CD4-positive, alpha-beta T cell treated with Interleukin-4 for 1 hour (primary cell): ENCODE data around the gene PPP1R3C.

Source experiments
- DNase-seq, 2 donors: peaks; one replicate each; pipeline ENCODE4 v3.0.0-alpha.2; 2020 to 2022

PPP1R3C gene

DNA sequence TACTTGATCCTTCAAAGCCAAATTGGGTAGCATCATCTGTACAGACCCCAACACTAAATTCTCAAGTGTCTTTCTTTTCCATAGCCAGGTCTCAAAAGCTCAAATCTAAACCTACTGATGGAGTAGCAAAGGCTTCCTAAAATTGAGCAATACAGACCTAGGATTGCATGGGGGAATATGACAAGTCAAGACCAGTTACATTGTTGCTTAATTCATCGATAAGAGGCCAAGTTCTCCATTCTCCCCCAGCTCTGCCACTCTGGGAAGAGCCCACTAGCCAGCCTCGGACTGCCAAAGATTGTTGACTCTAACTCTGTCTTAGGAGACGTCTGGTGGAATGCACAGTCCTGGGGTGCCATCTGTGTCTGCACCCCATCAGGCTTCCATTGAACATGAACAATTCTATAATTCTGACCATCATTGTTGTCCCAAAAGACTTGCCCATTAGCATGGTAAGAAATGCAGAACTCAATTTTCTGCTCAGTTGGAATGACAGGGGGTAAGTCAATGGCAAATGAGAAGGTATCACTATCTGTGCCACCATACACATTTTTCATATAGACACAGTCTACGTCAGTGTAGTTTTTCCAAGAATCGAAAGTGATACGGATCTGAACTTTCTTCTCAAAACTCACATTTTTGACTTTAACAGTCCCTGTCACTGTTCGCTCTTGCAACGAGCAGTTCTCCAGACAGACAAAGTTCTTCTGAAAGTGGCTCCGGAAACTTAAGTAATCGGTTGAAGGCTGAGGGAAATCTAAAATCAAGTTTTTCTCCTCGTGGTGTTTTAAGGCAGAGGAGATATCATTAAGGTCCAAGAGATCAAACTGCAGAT lies 2.9 kb downstream of the PPP1R3C start:
- DNase-seq: no peak

DNA sequence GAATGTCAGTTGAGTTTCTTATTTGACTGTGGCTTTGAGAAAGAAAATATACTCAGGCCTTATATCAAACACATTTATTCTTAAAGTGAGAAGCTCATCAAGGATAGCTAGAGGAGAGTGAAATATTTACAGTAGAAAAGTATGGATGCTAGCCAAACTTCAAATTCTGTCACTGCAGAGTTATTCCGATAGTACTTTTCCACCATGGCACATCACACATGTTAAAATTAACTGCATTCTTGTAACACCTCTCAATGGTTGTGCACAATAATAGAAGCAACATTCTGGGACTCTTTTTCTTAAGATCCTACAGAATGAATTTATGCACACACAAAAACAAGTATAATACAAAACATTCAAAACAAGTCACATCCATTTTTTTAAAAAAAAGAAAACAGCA lies 4.5 kb downstream of the PPP1R3C start:
- no peak for DNase-seq

DNA sequence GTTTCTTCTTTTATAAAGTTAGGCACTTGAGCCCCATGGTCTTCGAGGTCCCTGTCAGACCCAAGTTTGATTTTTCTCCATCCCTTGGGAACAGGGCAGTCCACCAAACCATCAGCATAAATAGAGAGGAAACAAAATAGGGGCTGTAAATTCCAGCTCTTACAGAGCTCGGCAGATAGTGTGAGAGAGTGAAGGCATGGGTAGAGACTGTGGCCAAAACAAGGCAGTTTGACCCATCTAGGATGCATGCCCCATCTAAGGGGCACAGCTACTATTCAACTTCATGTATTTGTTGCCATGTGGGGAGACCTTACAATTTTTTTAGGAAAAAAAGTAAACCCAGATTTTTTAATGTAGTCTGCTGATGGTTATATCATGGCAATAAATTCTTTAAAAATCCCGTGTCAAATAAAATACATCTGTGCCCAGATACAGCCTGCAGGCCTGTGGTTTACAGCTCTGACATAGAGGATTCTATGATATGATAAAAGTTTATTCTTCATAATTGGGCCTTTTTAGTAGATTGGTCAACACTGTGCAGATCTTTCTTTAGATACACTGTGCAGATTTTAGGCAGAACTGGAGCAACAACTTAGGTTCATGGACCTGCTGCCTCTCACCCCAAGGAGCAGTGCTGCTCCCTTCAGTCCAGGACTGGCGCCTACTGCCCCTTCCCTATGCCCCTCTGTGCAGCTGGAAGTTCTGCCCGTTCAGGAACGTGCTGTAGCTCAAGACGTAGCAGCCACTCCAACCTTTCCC lies 5.3 kb downstream of the PPP1R3C start:
- DNase-seq: no peak

DNA sequence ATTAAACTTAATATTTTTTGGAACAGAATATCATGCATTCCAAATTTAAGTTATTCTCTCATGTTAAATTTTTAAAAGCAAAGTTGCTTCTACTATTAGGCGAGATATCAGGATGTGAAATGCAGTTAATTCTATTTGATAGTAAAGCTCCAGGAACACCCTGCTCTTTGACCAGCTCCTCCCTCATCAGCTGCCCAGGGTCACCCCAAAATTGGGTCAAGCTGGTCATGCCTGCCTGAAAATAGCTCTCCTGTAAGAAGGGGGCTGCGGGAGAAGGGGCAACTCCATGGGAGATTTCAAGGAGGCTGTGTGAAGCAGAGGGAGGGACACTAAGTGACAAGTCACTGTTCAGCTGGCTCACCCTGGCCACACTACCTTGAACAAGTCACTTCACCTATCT lies 5.9 kb downstream of the PPP1R3C start:
- no peak for DNase-seq

DNA sequence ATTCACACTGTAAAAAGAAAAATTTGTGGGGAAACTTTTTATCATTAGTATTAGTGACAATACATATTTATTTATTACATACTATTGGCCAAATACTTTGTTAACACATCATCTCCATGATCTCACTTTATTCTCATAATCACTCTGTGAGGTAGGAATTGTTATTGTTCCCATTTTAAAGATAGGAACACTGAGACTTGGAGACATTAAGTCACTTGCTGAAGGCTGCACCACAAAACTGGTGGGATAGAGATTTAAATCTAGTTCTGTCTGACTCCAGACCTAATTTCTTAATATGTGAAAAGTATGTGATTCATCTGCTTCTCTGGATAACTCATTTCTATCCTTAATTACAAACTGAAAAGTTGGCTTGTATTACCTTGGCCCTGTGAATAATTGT lies 8.2 kb downstream of the PPP1R3C start:
- no peak for DNase-seq

DNA sequence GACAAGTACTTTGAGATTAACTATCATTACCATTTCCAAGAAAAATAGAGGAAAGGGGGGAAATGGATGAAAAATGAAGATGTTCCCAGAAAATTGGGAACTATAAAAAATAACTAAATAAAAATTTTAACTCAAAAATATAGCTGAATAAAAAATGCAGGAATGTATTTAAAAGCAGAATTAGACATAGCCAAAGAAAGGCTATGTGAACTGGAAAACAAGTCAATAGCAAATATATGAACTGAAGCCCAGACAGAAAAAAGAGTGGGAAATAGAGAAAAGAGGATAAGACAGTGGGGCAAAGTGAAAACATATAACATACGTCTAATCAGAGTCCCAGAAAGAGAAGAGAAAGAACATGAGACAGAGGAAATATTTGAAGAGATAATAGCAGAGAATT lies 10.3 kb downstream of the PPP1R3C start:
- DNase-seq: no peak

DNA sequence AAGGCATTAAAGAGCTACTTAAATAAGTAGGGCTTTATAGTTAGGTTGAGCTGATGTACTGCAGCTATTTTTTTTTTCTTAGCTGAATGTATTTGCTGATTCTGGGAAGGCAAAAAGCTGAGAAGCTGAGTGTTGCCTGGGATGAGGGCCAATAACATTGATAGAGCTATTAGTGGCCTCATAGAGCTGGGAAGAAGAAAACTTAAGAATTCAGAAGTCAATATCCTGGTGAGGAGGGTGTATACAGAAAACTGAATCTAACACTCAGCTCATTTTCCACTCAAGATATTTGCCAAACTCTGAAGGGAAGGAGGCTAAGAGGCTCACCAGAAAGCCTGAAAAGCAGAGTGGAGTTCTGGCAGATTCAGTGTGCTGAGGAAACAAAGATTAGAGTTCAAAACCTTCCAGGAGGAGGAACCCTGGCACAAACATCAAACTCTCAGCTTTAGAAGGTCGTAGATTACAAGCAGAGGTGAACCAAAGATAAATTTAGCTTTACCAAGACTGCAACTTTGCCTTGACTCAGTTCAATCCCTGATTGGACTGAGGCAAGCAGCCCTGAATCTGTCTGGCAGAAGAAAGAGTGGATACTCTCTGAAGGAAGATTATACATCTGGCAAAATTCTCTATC lies 11.3 kb downstream of the PPP1R3C start:
- no peak for DNase-seq

DNA sequence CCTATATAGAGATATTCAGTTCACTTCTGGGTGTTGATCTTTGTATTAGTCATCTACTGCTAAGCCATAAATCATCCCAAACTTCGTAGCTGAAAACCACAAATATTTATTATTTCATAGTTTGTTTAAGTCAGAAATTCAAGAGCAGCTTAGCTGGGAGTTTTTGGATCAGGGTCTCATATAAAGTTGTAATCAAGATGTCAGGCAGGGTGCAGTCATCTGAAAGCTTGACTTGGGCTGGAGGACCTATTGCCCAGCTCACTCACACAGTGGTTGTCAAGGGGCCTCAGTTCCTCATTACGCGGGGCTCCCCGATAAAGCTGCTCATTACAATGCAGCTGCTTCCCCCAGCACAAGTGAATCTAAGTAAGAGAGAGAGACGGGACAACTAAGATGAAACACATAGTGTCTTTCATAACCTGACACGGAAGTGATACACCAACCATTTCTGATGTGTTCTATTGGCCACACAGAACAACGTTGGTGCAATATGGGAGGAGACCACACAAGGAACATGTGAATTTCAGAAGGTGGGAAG lies 15.7 kb downstream of the PPP1R3C start:
- no peak for DNase-seq

DNA sequence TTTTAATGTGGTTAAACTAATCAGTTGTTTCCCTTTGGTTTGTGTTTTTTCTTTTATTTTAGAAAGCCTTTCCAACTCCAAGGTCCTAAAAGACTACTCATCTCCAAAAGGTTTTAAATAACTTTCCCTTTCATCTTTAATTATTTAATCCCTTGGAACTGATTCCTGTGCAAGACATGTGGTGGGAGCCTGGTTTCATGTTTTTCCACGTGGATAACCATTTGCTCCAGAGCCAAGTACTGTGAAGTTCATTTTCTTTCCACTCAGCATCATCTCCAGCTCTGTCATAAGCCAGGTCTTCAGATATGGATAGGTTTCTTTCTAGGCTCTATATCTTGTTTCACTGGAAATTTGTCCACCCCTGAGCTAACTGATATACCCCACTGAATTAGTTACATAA lies 16.7 kb downstream of the PPP1R3C start:
- no peak for DNase-seq

DNA sequence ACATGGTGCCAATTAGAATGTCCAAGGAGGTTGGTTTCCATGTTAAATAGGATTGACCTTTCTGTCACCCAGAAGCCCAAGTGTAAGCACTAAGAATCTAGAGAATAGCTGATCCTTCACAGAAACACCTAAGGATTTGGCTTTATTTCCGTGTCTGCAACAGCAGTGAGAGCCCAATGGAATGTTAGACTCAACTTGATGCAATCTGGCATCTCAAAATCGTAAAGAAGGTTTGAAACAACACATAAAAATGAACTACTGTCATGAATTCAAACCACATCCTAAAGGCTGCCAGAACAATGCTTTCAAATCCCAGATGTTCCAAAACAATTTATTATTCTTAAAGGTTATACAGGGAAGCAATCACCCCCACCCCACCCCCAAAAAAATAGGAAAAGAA lies 18.6 kb downstream of the PPP1R3C start:
- no peak for DNase-seq

DNA sequence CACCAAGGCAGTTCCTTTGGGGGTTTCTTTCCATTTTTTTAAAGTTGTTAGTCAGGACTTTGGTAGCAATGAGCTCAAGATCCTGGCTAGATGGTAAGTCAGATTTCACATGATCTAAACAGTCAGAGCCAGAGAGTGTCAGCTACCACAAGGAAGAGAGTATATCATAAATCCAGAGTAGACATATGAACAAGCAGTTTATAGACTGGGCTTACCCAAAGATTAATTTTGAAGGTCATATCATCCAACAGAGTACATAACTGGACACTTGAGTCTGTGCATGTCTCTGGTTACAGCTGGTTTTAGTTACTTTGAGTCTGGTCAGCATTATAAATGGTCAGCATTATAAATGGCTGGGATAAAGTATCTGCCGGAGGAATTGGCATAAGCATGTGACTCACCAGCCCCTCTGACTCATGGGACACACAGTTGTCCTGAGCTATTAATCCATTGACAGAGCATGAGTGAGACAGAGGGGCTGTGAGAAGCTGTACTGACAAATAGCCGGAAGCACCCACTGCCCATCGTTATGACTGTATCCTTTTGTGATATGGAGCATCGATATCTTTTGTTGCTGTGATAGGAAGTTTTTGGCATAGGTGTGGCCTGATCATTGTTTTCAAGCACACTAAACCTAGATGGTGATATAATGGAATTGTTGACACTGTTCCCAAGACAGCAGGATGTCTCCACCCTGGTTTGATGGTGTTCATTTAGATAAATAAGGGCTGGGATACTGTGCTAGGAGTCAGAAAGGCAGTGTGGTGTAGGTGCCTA lies 19.3 kb downstream of the PPP1R3C start:
- no peak for DNase-seq

DNA sequence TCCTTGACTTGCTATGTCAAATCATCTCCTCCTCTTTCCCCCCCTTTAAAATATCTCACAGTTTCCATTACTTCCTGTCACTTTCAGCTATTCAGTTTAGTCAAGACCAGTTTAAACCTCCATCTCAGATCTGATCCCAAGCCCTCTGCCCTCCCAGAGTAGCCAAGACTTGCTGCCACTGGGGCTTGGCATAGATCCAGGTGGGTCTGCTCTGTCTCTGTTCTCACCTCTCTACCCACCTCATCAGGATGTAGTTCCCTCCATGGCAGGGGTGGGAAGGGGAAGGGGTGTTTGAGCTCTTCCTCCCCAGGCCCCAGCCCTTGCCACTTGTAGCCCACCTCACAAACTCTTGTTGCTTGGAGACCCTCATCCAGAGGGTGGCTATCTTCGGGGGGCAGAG lies 22.0 kb downstream of the PPP1R3C start:
- DNase-seq: no peak

DNA sequence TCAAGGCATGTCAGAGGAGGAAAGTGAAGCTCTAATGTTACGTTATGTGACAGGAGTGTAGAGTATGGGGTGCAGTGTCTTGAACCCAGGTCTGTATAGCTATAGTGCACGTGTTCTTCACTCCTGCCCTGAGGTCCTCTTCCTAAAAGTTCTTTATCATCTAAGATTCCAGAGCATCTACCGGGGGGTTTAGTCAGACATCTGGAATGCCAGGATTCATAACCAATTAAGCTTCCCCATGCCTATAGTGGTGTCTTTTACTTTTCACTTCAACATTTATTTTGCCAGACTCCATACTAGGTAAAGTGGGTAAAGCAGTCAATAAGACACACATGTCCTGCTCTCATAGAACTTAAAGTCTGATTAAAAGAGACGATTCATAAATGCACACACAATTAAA lies 22.4 kb downstream of the PPP1R3C start:
- no peak for DNase-seq

DNA sequence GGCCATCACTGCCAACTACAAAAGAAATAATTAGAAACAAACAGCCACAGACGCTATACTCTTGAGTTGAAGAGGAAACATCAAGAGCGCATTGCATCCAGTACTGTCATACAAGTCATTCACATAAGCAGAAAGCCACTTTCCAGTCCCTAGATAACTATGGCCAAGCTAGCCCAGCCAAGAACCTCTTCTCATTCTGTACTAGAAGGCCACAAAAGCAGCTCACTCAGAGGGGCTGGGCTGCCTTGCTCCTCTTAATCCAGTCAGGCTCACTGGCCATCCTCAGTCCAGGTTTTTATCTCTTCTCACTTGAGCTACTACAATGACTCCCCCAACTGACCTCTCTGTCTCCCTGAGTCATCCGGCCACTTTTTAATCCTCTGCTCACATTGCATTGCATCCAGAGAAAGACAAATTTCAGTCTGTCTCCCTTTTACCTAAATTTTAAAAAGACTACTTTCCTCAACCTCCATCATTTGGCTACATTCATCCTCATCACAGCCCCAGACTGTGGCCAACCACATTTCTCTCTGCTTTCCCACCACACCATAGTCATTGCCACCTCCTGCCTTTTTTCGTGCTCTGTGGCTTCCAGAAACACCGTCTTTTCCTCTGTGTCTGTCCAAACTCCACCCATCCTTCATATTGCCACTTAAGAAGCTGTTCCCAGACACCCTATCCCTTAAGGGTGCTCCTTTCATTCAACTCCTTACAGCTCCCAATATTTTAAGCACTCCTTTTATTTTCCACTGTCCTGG lies 25.0 kb downstream of the PPP1R3C start:
- no peak for DNase-seq

DNA sequence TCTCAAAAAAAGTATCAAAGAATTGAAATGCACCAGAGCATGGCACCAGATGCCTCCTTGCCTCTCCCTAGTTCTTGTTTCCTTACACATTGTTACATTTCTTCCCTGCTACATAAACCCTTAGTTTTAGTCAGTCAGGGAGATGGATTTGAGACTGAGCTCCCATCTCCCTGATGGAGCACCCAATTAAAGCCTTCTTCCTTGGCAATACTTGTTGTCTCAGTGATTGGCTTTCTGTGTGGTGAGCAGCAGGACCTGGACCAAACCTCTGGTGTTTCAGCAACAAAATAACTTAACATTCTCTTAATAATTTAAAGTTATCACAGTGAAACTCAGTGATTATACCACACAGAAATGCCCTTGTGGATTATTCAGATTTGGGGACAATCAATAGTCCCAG lies 26.9 kb downstream of the PPP1R3C start:
- no peak for DNase-seq

DNA sequence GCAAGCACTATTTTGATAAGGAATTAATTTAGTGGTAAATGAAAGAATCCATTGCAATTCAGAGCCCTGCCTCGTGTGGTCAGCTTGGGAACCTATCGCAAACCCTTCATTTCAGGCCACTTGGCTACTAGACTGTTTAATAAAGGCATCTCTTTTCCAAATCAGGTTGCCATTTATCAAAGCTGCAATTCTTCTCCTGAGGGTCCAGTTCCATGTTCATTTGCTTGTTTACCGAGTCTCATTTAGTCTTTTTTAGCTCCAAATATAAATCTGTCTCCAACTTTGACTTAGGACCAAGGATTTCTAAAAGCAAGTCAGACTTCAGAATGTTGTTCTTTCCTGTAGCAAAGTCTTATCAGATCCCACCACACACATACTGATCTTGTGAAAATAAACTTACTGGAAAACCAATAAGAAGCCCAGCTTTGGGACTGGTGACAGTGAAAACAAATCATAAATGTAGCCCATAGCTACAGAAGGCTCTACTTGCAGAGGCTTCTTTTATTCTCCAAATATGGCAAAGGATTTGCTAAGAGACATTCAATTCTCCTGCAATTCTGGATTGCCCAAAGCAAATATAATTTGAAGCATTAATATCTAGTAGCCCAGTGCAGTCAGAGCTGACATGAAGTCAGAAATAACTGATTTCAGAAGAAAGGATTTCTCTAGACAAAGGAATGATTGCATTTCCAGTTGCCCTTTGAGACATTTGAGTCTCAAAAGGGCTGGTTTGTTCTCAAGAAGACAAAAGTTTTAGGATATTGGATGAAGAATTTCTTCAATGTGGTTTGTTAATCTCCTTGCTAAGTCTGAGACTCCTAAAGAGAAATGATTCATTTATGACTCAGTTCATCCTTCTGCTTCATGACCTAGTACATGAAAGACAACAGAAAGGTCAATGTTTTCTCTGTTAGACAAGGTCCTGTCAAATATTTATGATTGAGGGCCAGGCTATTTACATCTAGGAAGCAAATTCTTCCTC lies 28.0 kb downstream of the PPP1R3C start:
- no peak for DNase-seq

DNA sequence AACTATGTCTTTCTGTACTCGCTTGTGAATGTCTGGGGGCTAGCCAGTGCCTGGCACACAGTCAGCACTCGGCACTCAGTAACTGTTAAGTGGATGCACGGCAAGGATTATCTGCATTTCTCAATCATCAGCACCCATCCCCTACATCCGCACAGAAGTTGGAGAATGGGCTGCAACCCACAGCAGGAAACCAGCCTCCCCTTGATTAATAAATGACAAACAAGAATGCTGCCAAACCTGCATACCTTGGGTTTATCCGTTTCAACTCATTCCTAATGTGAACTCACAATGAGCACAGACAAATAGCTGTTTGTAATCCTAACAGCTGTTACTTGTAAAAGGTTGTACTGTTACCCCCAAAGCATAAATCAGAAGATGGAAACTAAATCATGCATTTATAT lies 28.9 kb downstream of the PPP1R3C start:
- no peak for DNase-seq

DNA sequence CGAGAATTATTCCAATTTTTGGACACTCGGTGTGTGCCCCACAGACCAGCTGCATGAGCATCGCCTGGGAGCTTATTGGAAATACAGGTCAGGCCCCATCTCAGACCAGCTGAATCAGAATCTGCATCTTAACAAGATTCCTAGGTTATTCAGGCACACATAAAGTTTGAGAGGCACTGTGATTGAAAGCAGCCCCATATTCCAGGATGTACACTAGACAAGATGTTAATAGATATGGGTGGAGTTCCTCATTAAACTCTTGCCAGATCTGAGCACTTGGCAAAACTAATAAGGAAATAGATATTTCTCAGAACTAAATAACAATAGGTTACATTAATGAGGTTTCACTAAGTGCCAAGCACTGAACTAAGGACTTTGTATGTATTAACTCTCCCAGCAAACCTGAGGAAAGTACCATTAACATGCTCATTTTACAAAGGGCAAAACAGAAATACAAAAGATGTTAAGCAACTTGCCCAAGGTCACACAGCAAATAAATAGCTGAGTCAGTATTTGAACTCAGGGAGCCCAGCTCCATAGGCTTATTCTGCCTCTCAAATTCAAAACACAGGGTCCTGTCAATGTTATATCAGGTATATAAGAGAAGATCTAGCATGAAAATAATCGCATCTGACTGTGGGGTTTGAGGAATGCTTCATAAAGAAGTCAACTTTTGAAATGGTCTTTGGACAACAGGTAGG lies 29.9 kb downstream of the PPP1R3C start:
- no peak for DNase-seq

DNA sequence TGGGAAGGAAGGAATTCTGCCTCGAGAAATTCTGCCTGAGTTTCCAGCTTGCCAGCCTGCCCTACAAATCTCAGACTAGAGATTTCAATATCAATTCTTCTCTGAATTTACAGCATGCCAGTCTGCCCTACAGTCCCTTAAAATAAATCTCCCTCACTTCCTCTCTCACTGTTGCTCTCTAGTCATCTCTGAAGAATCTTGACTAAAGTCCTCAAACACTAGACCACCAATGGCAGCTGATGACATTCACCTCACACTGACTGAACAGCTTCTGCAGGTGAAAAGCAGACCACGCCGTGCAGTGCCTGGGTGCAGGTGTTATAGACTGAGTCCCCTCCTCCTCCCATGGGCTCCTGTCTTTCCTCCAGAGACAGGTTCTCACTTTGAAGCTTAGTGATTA lies 30.4 kb downstream of the PPP1R3C start:
- no peak for DNase-seq

DNA sequence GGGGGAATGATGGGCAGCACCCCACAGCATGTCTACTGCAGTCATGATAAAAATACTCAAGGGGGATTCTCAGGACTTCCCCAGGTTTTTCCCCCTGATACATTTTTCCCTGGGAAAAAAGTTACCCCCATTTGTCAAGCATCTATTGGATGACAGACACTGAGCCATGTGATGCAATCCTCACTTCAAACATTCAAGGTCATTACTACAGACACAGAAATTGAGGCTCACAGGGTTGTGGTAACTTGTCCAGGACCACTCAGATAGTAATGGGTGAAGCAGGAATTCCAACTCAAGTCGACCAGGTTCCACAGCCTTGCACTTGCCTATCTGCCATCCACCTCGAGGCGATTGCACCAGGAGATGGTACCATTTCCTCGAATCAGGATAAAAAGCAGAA lies 31.7 kb downstream of the PPP1R3C start:
- DNase-seq: no peak
